Neural crest cell (in vitro differentiated cells): ENCODE measurements around the gene DEPP1. TPM values are rescaled to one million over a fixed set of nuclear protein-coding genes. Genes with fewer than 3 reads are reported as not detected.

Experiments used
- DNase-seq: peaks from one replicate; pipeline ENCODE4 v3.0.0; 2021; ENCODE audit warnings: low read depth, mixed read lengths, low spot score
- H3K27ac Mint-ChIP-seq: one replicate; pipeline ENCODE4 v1.8.0; 2021; ENCODE audit warnings: mild to moderate bottlenecking, mixed read lengths; ENCODE audit not compliant: unreplicated experiment
- H3K27me3 Mint-ChIP-seq: 2 replicates; pipeline ENCODE4 v1.8.0; 2021; ENCODE audit warnings: low read depth, mild to moderate bottlenecking, mixed read lengths
- H3K36me3 Mint-ChIP-seq: 2 replicates; pipeline ENCODE4 v1.8.0; 2021; ENCODE audit warnings: low read depth, mild to moderate bottlenecking, mixed read lengths
- H3K4me1 Mint-ChIP-seq: 2 replicates; pipeline ENCODE4 v1.8.0; 2021; ENCODE audit warnings: mixed read lengths
- H3K4me3 Mint-ChIP-seq: one replicate; pipeline ENCODE4 v1.8.0; 2021; ENCODE audit warnings: mild to moderate bottlenecking, mixed read lengths
- H3K9me3 Mint-ChIP-seq: 2 replicates; pipeline ENCODE4 v1.8.0; 2021; ENCODE audit warnings: mixed read lengths
- total RNA-seq: library from RNA; stranded (reverse); gene quantifications from 2 replicates; pipeline ENCODE4 v1.2.1, GENCODE V29; 2021
- TF ChIP-seq, protein P1 (sequence below): fragments of 200-600 bp; sonication (generic); conservative IDR thresholded peaks from 2 replicates; pipeline ENCODE4 v1.5.0; 2021; ENCODE audit warnings: antibody characterized with exemption, mild to moderate bottlenecking

The DEPP1 gene
- total RNA-seq, 1 donor from 2014 or later: 1.1 TPM

DNA sequence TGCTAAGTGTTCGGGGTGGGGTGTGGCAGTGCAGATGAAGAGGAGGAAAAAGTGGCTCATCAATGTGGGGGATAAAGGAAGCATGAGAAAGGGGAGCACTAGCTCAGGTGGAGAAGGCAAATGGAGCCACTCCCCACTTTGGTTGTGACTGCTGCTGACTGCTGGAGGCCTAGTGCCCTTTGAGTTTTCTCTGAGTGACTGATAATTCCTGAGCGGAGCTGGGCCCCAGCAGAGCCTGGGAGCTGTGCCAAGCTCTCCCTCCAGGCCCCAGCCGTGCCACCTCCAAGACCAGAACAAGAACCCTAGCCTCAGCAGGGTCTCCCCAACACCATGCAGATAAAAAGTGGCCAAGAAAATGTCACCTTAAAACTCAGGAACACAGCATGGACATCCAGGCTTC, 28.7 kb downstream of the DEPP1 start:
- Mint-ChIP-seq H3K4me3 (no peak overlapping the region), H3K4me1 (peaks cover 69% of the 10 kb centered on the region), H3K9me3 (peaks cover 9% of the 10 kb centered on the region), H3K36me3 (peaks cover 7% of the 10 kb centered on the region), H3K27me3 (no peaks in the 10 kb centered on the region), H3K27ac (peak overlapping the region; percentile 57)
- TF ChIP-seq, protein P1, sequence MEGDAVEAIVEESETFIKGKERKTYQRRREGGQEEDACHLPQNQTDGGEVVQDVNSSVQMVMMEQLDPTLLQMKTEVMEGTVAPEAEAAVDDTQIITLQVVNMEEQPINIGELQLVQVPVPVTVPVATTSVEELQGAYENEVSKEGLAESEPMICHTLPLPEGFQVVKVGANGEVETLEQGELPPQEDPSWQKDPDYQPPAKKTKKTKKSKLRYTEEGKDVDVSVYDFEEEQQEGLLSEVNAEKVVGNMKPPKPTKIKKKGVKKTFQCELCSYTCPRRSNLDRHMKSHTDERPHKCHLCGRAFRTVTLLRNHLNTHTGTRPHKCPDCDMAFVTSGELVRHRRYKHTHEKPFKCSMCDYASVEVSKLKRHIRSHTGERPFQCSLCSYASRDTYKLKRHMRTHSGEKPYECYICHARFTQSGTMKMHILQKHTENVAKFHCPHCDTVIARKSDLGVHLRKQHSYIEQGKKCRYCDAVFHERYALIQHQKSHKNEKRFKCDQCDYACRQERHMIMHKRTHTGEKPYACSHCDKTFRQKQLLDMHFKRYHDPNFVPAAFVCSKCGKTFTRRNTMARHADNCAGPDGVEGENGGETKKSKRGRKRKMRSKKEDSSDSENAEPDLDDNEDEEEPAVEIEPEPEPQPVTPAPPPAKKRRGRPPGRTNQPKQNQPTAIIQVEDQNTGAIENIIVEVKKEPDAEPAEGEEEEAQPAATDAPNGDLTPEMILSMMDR: no peak
- no peak for DNase-seq

GRCh38 chr10:44949127-44949802, 29.3 kb downstream of the DEPP1 start:
- H3K9me3 Mint-ChIP-seq: peaks cover 14% of the 10 kb centered on the region
- no peak overlapping the region for H3K4me3 Mint-ChIP-seq
- no peak for DNase-seq
- peaks cover 11% of the 10 kb centered on the region for H3K36me3 Mint-ChIP-seq
- peak overlapping the region; percentile 57 for H3K27ac Mint-ChIP-seq
- H3K27me3 Mint-ChIP-seq: no peaks in the 10 kb centered on the region
- TF ChIP-seq, protein P1: no peak
- H3K4me1 Mint-ChIP-seq: peaks cover 63% of the 10 kb centered on the region

GRCh38 chr10:44948642-44949041, 30.0 kb downstream of the DEPP1 start:
- H3K27ac Mint-ChIP-seq: no peak overlapping the region
- no peaks in the 10 kb centered on the region for H3K27me3 Mint-ChIP-seq
- H3K4me1 Mint-ChIP-seq: peaks cover 57% of the 10 kb centered on the region
- no peak overlapping the region for H3K4me3 Mint-ChIP-seq
- H3K9me3 Mint-ChIP-seq: peaks cover 18% of the 10 kb centered on the region
- TF ChIP-seq, protein P1: no peak
- peaks cover 13% of the 10 kb centered on the region for H3K36me3 Mint-ChIP-seq
- DNase-seq: no peak

GRCh38 chr10:44947371-44948152, 31.0 kb downstream of the DEPP1 start:
- peaks cover 16% of the 10 kb centered on the region for H3K36me3 Mint-ChIP-seq
- TF ChIP-seq, protein P1: no peak
- H3K4me1 Mint-ChIP-seq: peaks cover 46% of the 10 kb centered on the region
- peaks cover 25% of the 10 kb centered on the region for H3K9me3 Mint-ChIP-seq
- H3K27me3 Mint-ChIP-seq: no peaks in the 10 kb centered on the region
- no peak for DNase-seq
- H3K27ac Mint-ChIP-seq: no peak overlapping the region
- H3K4me3 Mint-ChIP-seq: no peak overlapping the region

DNA sequence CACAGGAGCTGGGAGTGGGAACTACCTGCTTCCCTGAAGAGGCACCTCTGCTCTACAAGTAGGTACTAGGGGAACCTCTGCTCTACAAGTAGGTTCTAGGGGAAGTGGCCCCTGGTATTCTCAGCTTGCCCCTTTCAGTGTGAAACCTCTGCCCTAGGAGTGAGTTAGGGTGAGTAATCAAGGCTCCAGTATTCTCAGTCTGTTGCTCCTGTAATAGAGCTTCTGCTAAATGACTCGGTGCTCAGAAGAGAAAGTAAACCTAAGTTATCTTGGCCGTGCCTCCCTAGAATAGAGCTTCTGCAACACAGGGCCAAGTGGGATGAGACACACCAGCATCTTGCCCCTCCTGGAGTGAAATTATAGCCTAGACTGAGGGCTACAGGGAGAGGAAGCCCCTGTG, 32.4 kb downstream of the DEPP1 start:
- Mint-ChIP-seq H3K9me3 (peaks cover 27% of the 10 kb centered on the region), H3K36me3 (peaks cover 16% of the 10 kb centered on the region), H3K4me1 (peaks cover 32% of the 10 kb centered on the region), H3K4me3 (no peak overlapping the region), H3K27me3 (no peaks in the 10 kb centered on the region), H3K27ac (no peak overlapping the region)
- no peak for DNase-seq
- TF ChIP-seq, protein P1: no peak
